Glomerular visceral epithelial cell (primary cell): ENCODE data around the gene PGRMC2.

Experiments
- DNase-seq: peaks from one replicate; pipeline ENCODE4 v3.0.0-alpha.2; 2016; ENCODE audit errors: extremely low spot score

The PGRMC2 gene

DNA sequence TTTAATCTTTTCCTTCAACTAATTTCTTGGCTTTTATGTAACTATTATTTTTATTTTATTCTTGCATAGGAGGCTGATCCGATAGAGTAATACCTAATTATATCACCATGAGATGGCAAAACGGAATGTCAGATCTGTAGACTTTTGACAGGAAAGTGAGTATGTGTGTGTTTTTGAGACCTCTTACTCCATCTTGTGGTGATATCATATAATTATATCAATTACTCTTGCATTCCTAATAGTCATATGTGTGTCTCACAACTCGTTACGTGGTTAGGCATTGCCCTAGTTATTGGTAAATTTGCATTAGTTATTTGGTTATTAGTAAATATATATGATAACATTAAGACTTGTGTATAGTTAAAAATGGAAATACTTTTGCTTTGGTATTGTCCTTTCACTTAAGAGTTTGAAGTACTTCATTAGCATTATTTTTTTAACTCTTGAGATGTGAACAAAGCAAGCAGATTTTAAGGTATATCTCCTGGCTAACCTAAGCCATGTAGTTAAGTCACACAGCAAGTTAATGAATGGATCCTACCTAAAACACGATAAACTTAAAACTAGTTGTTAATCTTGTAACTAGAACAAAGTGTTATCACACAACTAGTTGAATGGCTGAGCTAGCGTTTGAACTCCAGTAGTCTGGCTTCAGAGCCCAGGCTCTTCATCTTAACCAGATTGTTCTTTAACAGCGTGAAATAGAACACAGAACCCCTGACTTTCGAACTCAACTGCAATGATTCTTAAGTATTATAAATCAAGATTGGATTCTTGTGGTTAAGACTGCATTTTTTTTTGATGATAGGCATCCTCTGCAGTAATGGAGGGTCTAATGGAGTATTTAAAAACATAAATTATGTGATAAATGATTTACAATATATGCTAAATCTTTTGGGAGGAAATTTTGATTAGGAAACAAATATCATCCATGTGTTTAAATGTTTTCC lies 67.1 kb downstream of the PGRMC2 start:
- DNase-seq: peak; percentile 66
